Measurements from ENCODE around the gene LRTM1. TPM values are rescaled to one million over a fixed set of nuclear protein-coding genes. Genes with fewer than 3 reads are reported as not detected.
A peak's percentile ranks its signal among the peaks of the same experiment; 100 is the strongest.

Gene LRTM1
- total RNA-seq, 4 donors from 2014 or later = not detected

DNA sequence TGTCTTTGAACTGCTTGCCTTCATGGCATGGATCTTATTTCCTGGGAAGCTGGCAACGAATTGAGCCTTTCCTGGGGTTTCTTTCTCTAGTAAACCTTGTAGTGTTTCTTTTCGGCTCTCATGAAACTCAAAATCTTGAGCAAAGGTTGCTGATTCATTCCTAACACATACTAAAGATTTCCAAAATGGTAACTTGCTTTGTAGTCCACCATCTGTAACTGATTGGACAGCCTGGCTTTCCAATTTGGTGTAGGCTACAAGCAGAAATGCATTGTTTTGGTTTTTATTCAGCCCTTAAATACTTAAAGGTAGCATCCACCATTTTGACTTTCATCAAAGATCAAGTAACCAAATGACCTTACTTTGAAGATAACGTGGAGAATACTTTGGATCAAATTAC lies 38.1 kb downstream of the LRTM1 start:
- WGBS, 2 donors (ENCODE audit: low coverage in 1 of 2) = 74 to 75% methylated on average over 1 to 3 of the region's 3 CpGs
- Histone ChIP-seq H3K9me3 (no peaks in the 10 kb centered on the region), H3K27me3 (no peaks in the 10 kb centered on the region), H3K36me3 (no peaks in the 10 kb centered on the region), H3K4me1 (peaks cover 5 to 20% (median 16%) of the 10 kb centered on the region in 4 donors), H3K27ac (peak overlapping the region in 1 of 4 donors; percentile 35), H3K4me3 (no peak overlapping the region)
- in situ Hi-C loops (cut with MboI; ENCODE audit: low pct_ligation_motif_present in 1 of 4, low pct_unique_long_range_greater_than_20kb in 1 of 4, low sequenced_read_pairs in 3 of 4) = no loop called here
- TF ChIP-seq EP300 (IDR thresholded peaks at IDR 0.05; ENCODE audit: low read depth) (no peak), POLR2A (IDR thresholded peaks at IDR 0.05) (no peak), POLR2AphosphoS5 (IDR thresholded peaks at IDR 0.05) (no peak)
- TF ChIP-seq, protein P1, sequence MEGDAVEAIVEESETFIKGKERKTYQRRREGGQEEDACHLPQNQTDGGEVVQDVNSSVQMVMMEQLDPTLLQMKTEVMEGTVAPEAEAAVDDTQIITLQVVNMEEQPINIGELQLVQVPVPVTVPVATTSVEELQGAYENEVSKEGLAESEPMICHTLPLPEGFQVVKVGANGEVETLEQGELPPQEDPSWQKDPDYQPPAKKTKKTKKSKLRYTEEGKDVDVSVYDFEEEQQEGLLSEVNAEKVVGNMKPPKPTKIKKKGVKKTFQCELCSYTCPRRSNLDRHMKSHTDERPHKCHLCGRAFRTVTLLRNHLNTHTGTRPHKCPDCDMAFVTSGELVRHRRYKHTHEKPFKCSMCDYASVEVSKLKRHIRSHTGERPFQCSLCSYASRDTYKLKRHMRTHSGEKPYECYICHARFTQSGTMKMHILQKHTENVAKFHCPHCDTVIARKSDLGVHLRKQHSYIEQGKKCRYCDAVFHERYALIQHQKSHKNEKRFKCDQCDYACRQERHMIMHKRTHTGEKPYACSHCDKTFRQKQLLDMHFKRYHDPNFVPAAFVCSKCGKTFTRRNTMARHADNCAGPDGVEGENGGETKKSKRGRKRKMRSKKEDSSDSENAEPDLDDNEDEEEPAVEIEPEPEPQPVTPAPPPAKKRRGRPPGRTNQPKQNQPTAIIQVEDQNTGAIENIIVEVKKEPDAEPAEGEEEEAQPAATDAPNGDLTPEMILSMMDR (IDR thresholded peaks at IDR 0.05) = no peak
- no peak for DNase-seq
- intact Hi-C loops (cut with DNase I; ENCODE audit: low total_unique reads) = no loop called here

DNA sequence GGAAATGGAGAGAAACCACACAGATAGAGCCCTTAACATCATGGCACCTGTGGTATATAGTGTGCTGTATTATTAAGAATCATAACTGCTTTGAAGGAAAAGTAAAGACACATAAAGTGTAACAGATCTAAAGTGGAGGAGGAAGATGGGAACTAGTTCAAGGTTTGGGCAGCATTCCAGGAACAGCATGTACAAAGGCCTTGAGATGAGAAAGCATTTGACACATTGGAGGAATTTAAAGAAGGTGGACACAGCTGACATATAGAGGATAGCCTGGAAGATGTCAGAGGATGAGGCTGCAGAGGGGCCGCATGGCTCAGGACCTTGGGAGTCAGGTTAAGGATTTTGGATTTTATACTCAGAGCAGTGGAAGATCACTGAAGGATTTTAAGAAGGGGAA lies 39.0 kb downstream of the LRTM1 start:
- no peaks in the 10 kb centered on the region for H3K27me3 ChIP-seq
- intact Hi-C loops (cut with DNase I; ENCODE audit: low total_unique reads) (no loop called here), in situ Hi-C loops (cut with MboI; ENCODE audit: low pct_ligation_motif_present in 1 of 4, low pct_unique_long_range_greater_than_20kb in 1 of 4, low sequenced_read_pairs in 3 of 4) (no loop called here)
- H3K36me3 ChIP-seq = no peaks in the 10 kb centered on the region
- DNase-seq = no peak
- 43 to 75% methylated on average over 1 of the region's 1 CpG for WGBS, 2 donors (ENCODE audit: low coverage in 1 of 2)
- H3K27ac ChIP-seq = peak overlapping the region in 1 of 4 donors; percentile 35
- H3K4me1 ChIP-seq = peaks cover 5 to 20% (median 16%) of the 10 kb centered on the region in 4 donors
- TF ChIP-seq EP300 (IDR thresholded peaks at IDR 0.05; ENCODE audit: low read depth) (peak; percentile 63), POLR2A (IDR thresholded peaks at IDR 0.05) (no peak), POLR2AphosphoS5 (IDR thresholded peaks at IDR 0.05) (peak in 2 of 3 donors; percentile 64 to 70)
- TF ChIP-seq, protein P1 (IDR thresholded peaks at IDR 0.05) = no peak
- H3K9me3 ChIP-seq = no peaks in the 10 kb centered on the region
- no peak overlapping the region for H3K4me3 ChIP-seq

DNA sequence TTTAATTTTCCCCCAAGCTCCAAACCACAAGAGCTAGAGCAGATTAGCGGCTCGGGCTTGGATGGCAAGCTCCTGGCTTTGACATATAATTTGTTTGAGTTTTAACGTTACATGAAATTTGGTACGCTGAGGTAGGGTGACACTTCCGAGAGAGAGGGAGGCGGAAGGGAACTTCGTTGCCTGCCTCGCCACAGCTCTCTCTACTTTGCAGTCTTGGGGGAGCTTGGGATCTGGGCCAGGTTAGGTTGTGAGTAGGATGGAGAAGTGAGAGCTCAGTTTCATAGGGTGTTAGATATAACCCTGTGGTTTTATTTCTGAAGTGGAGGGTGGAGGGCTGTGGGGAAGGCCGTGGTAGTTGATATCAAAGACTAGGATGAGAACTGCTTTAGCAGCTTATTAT lies 39.7 kb downstream of the LRTM1 start:
- intact Hi-C loops (cut with DNase I; ENCODE audit: low total_unique reads) (no loop called here), in situ Hi-C loops (cut with MboI; ENCODE audit: low pct_ligation_motif_present in 1 of 4, low pct_unique_long_range_greater_than_20kb in 1 of 4, low sequenced_read_pairs in 3 of 4) (no loop called here)
- WGBS, 2 donors (ENCODE audit: low coverage in 1 of 2) = 81 to 89% methylated on average over 9 of the region's 9 CpGs
- no peaks in the 10 kb centered on the region for H3K27me3 ChIP-seq
- no peak overlapping the region for H3K4me3 ChIP-seq
- peaks cover 5 to 20% (median 16%) of the 10 kb centered on the region in 4 donors for H3K4me1 ChIP-seq
- H3K27ac ChIP-seq = no peak overlapping the region
- H3K9me3 ChIP-seq = no peaks in the 10 kb centered on the region
- DNase-seq = no peak
- H3K36me3 ChIP-seq = no peaks in the 10 kb centered on the region
- TF ChIP-seq, protein P1 (IDR thresholded peaks at IDR 0.05) = no peak
- TF ChIP-seq POLR2A (IDR thresholded peaks at IDR 0.05) = no peak
- TF ChIP-seq POLR2AphosphoS5 (IDR thresholded peaks at IDR 0.05) = no peak
- no peak for TF ChIP-seq EP300 (IDR thresholded peaks at IDR 0.05; ENCODE audit: low read depth)

DNA sequence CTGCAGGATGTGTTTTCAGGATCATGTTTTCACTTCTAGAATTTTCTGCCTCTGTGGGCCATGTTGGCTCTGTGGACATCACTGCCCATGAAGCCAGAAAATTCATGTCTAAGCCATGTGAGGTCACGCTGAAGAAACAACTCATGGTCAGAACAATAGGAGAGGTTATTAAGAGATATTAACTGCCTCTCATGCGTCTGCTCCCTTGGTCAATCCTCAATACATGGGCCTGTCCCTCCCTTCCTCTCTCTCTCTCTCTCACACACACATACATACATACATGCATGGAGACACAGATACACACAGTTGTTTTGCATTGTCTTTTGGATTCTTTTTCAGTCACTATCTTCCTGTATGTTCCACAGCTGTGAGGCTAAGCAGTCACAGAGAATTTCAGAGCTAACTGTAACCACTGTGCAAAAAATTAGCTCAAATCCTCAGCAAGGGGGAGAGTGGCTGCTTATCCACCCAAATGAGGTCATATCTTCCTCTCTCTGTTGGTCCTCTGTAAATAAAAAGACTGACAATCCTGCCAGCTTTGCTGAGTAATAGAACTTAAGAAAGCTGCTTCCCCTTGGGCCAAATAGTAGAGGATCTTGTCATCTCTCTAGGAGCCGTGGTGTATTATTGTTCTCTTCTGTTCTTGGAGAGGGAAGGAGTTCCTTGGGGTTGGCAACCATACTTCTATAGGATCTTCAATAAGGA lies 45.6 kb downstream of the LRTM1 start:
- Histone ChIP-seq H3K9me3 (no peaks in the 10 kb centered on the region), H3K27me3 (no peaks in the 10 kb centered on the region), H3K27ac (peak overlapping the region; percentile 6 to 36 (median 16)), H3K4me1 (peaks cover 0 to 4% (median 0%) of the 10 kb centered on the region in 4 donors), H3K4me3 (no peak overlapping the region), H3K36me3 (no peaks in the 10 kb centered on the region)
- TF ChIP-seq POLR2A (IDR thresholded peaks at IDR 0.05) (no peak), POLR2AphosphoS5 (IDR thresholded peaks at IDR 0.05) (no peak), EP300 (IDR thresholded peaks at IDR 0.05; ENCODE audit: low read depth) (no peak)
- TF ChIP-seq, protein P1 (IDR thresholded peaks at IDR 0.05) = no peak
- intact Hi-C loops (cut with DNase I; ENCODE audit: low total_unique reads) = no loop called here
- in situ Hi-C loops (cut with MboI; ENCODE audit: low pct_ligation_motif_present in 1 of 4, low pct_unique_long_range_greater_than_20kb in 1 of 4, low sequenced_read_pairs in 3 of 4) = no loop called here
- no peak for DNase-seq
- 44 to 50% methylated on average over 3 of the region's 3 CpGs for WGBS, 2 donors (ENCODE audit: low coverage in 1 of 2)
